ENCODE measurements around the gene PKHD1. TPM values are rescaled to one million over a fixed set of nuclear protein-coding genes. Genes with fewer than 3 reads are reported as not detected.

Gene PKHD1
- polyA plus RNA-seq, 2 donors: under 0.01 to 0.01 TPM

GRCh38 chr6:51651132-51651817 is 436.1 kb downstream of the PKHD1 start:
- H3K27ac ChIP-seq (ENCODE audit: low read depth in 2 of 2, low read length in 1 of 2): no peak overlapping the region
- WGBS, 2 donors: 78 to 84% methylated on average over 9 of the region's 9 CpGs
- H3K4me1 ChIP-seq (ENCODE audit: control insufficient read depth in 2 of 2, insufficient read depth in 2 of 2, low read length in 1 of 2): no peaks in the 10 kb centered on the region
- H3K9me3 ChIP-seq (ENCODE audit: control insufficient read depth in 2 of 2, insufficient read depth in 1 of 2, low read depth in 1 of 2, low read length in 1 of 2): no peaks in the 10 kb centered on the region
- H3K36me3 ChIP-seq (ENCODE audit: control insufficient read depth in 2 of 2, insufficient read depth in 2 of 2, low read length in 1 of 2): no peaks in the 10 kb centered on the region
- H3K27me3 ChIP-seq (ENCODE audit: control insufficient read depth in 1 of 2, insufficient read depth in 2 of 2, low read length in 2 of 2): peaks cover 0 to 2% of the 10 kb centered on the region in 2 donors
- H3K4me3 ChIP-seq (ENCODE audit: low read depth in 1 of 2, low read length in 2 of 2): no peak overlapping the region

GRCh38 chr6:51648774-51649173 is 438.6 kb downstream of the PKHD1 start:
- Histone ChIP-seq H3K27me3 (ENCODE audit: control insufficient read depth in 1 of 2, insufficient read depth in 2 of 2, low read length in 2 of 2) (peaks cover 0 to 2% of the 10 kb centered on the region in 2 donors), H3K27ac (ENCODE audit: low read depth in 2 of 2, low read length in 1 of 2) (no peak overlapping the region)

GRCh38 chr6:51648236-51648635 is 439.2 kb downstream of the PKHD1 start:
- no peaks in the 10 kb centered on the region for H3K36me3 ChIP-seq (ENCODE audit: control insufficient read depth in 2 of 2, insufficient read depth in 2 of 2, low read length in 1 of 2)
- no peaks in the 10 kb centered on the region for H3K9me3 ChIP-seq (ENCODE audit: control insufficient read depth in 2 of 2, insufficient read depth in 1 of 2, low read depth in 1 of 2, low read length in 1 of 2)
- peaks cover 0 to 1% of the 10 kb centered on the region in 2 donors for H3K27me3 ChIP-seq (ENCODE audit: control insufficient read depth in 1 of 2, insufficient read depth in 2 of 2, low read length in 2 of 2)
- no peak overlapping the region for H3K27ac ChIP-seq (ENCODE audit: low read depth in 2 of 2, low read length in 1 of 2)
- no peak overlapping the region for H3K4me3 ChIP-seq (ENCODE audit: low read depth in 1 of 2, low read length in 2 of 2)
- no peaks in the 10 kb centered on the region for H3K4me1 ChIP-seq (ENCODE audit: control insufficient read depth in 2 of 2, insufficient read depth in 2 of 2, low read length in 1 of 2)

More at GRCh38 chr6:51648774-51649173, 438.6 kb downstream of the PKHD1 start:
- no peak overlapping the region for H3K4me3 ChIP-seq (ENCODE audit: low read depth in 1 of 2, low read length in 2 of 2)
- H3K36me3 ChIP-seq (ENCODE audit: control insufficient read depth in 2 of 2, insufficient read depth in 2 of 2, low read length in 1 of 2): no peaks in the 10 kb centered on the region
- H3K4me1 ChIP-seq (ENCODE audit: control insufficient read depth in 2 of 2, insufficient read depth in 2 of 2, low read length in 1 of 2): no peaks in the 10 kb centered on the region
- no peaks in the 10 kb centered on the region for H3K9me3 ChIP-seq (ENCODE audit: control insufficient read depth in 2 of 2, insufficient read depth in 1 of 2, low read depth in 1 of 2, low read length in 1 of 2)

- 72 to 74% methylated on average over 2 of the region's 2 CpGs for WGBS, 2 donors
- no peak overlapping the region for H3K27ac ChIP-seq (ENCODE audit: low read depth in 2 of 2, low read length in 1 of 2)
- H3K36me3 ChIP-seq (ENCODE audit: control insufficient read depth in 2 of 2, insufficient read depth in 2 of 2, low read length in 1 of 2): no peaks in the 10 kb centered on the region
Observed at GRCh38 chr6:51644426-51644825, 443.0 kb downstream of the PKHD1 start.

GRCh38 chr6:51640021-51640420 is 447.4 kb downstream of the PKHD1 start:
- Histone ChIP-seq H3K9me3 (ENCODE audit: control insufficient read depth in 2 of 2, insufficient read depth in 1 of 2, low read depth in 1 of 2, low read length in 1 of 2) (no peaks in the 10 kb centered on the region), H3K36me3 (ENCODE audit: control insufficient read depth in 2 of 2, insufficient read depth in 2 of 2, low read length in 1 of 2) (no peaks in the 10 kb centered on the region), H3K4me1 (ENCODE audit: control insufficient read depth in 2 of 2, insufficient read depth in 2 of 2, low read length in 1 of 2) (no peaks in the 10 kb centered on the region), H3K27ac (ENCODE audit: low read depth in 2 of 2, low read length in 1 of 2) (no peak overlapping the region), H3K27me3 (ENCODE audit: control insufficient read depth in 1 of 2, insufficient read depth in 2 of 2, low read length in 2 of 2) (no peaks in the 10 kb centered on the region), H3K4me3 (ENCODE audit: low read depth in 1 of 2, low read length in 2 of 2) (no peak overlapping the region)
- WGBS, 2 donors: 79 to 82% methylated on average over 6 of the region's 6 CpGs

More at GRCh38 chr6:51644426-51644825, 443.0 kb downstream of the PKHD1 start:
- Histone ChIP-seq H3K9me3 (ENCODE audit: control insufficient read depth in 2 of 2, insufficient read depth in 1 of 2, low read depth in 1 of 2, low read length in 1 of 2) (no peaks in the 10 kb centered on the region), H3K27me3 (ENCODE audit: control insufficient read depth in 1 of 2, insufficient read depth in 2 of 2, low read length in 2 of 2) (no peaks in the 10 kb centered on the region), H3K4me3 (ENCODE audit: low read depth in 1 of 2, low read length in 2 of 2) (no peak overlapping the region), H3K4me1 (ENCODE audit: control insufficient read depth in 2 of 2, insufficient read depth in 2 of 2, low read length in 1 of 2) (no peaks in the 10 kb centered on the region)

GRCh38 chr6:51633424-51633823 is 454.0 kb downstream of the PKHD1 start:
- Histone ChIP-seq H3K36me3 (ENCODE audit: control insufficient read depth in 2 of 2, insufficient read depth in 2 of 2, low read length in 1 of 2) (no peaks in the 10 kb centered on the region), H3K9me3 (ENCODE audit: control insufficient read depth in 2 of 2, insufficient read depth in 1 of 2, low read depth in 1 of 2, low read length in 1 of 2) (no peaks in the 10 kb centered on the region), H3K27me3 (ENCODE audit: control insufficient read depth in 1 of 2, insufficient read depth in 2 of 2, low read length in 2 of 2) (no peaks in the 10 kb centered on the region), H3K27ac (ENCODE audit: low read depth in 2 of 2, low read length in 1 of 2) (no peak overlapping the region), H3K4me1 (ENCODE audit: control insufficient read depth in 2 of 2, insufficient read depth in 2 of 2, low read length in 1 of 2) (no peaks in the 10 kb centered on the region), H3K4me3 (ENCODE audit: low read depth in 1 of 2, low read length in 2 of 2) (no peak overlapping the region)
- whole genome bisulfite sequencing, 2 donors: 57 to 71% methylated on average over 1 of the region's 1 CpG

- H3K4me3 ChIP-seq (ENCODE audit: low read depth in 1 of 2, low read length in 2 of 2): no peak overlapping the region
- H3K27me3 ChIP-seq (ENCODE audit: control insufficient read depth in 1 of 2, insufficient read depth in 2 of 2, low read length in 2 of 2): no peaks in the 10 kb centered on the region
- no peaks in the 10 kb centered on the region for H3K36me3 ChIP-seq (ENCODE audit: control insufficient read depth in 2 of 2, insufficient read depth in 2 of 2, low read length in 1 of 2)
- no peaks in the 10 kb centered on the region for H3K9me3 ChIP-seq (ENCODE audit: control insufficient read depth in 2 of 2, insufficient read depth in 1 of 2, low read depth in 1 of 2, low read length in 1 of 2)
- H3K27ac ChIP-seq (ENCODE audit: low read depth in 2 of 2, low read length in 1 of 2): no peak overlapping the region
- no peaks in the 10 kb centered on the region for H3K4me1 ChIP-seq (ENCODE audit: control insufficient read depth in 2 of 2, insufficient read depth in 2 of 2, low read length in 1 of 2)
- WGBS, 2 donors: 79 to 86% methylated on average over 4 of the region's 4 CpGs
Observed at GRCh38 chr6:51630011-51630410, 457.4 kb downstream of the PKHD1 start.

GRCh38 chr6:51626391-51626790 is 461.0 kb downstream of the PKHD1 start:
- Histone ChIP-seq H3K27ac (ENCODE audit: low read depth in 2 of 2, low read length in 1 of 2) (no peak overlapping the region), H3K9me3 (ENCODE audit: control insufficient read depth in 2 of 2, insufficient read depth in 1 of 2, low read depth in 1 of 2, low read length in 1 of 2) (no peaks in the 10 kb centered on the region), H3K4me3 (ENCODE audit: low read depth in 1 of 2, low read length in 2 of 2) (no peak overlapping the region), H3K4me1 (ENCODE audit: control insufficient read depth in 2 of 2, insufficient read depth in 2 of 2, low read length in 1 of 2) (no peaks in the 10 kb centered on the region), H3K36me3 (ENCODE audit: control insufficient read depth in 2 of 2, insufficient read depth in 2 of 2, low read length in 1 of 2) (no peaks in the 10 kb centered on the region), H3K27me3 (ENCODE audit: control insufficient read depth in 1 of 2, insufficient read depth in 2 of 2, low read length in 2 of 2) (no peaks in the 10 kb centered on the region)
- WGBS, 2 donors: 24 to 47% methylated on average over 1 of the region's 1 CpG

GRCh38 chr6:51625566-51625965 is 461.8 kb downstream of the PKHD1 start:
- H3K4me1 ChIP-seq (ENCODE audit: control insufficient read depth in 2 of 2, insufficient read depth in 2 of 2, low read length in 1 of 2): no peaks in the 10 kb centered on the region
- no peak overlapping the region for H3K4me3 ChIP-seq (ENCODE audit: low read depth in 1 of 2, low read length in 2 of 2)
- H3K27ac ChIP-seq (ENCODE audit: low read depth in 2 of 2, low read length in 1 of 2): no peak overlapping the region
- H3K27me3 ChIP-seq (ENCODE audit: control insufficient read depth in 1 of 2, insufficient read depth in 2 of 2, low read length in 2 of 2): no peaks in the 10 kb centered on the region
- H3K9me3 ChIP-seq (ENCODE audit: control insufficient read depth in 2 of 2, insufficient read depth in 1 of 2, low read depth in 1 of 2, low read length in 1 of 2): no peaks in the 10 kb centered on the region
- WGBS, 2 donors: 94 to 95% methylated on average over 4 of the region's 4 CpGs
- no peaks in the 10 kb centered on the region for H3K36me3 ChIP-seq (ENCODE audit: control insufficient read depth in 2 of 2, insufficient read depth in 2 of 2, low read length in 1 of 2)

- Histone ChIP-seq H3K27me3 (ENCODE audit: control insufficient read depth in 1 of 2, insufficient read depth in 2 of 2, low read length in 2 of 2) (no peaks in the 10 kb centered on the region), H3K9me3 (ENCODE audit: control insufficient read depth in 2 of 2, insufficient read depth in 1 of 2, low read depth in 1 of 2, low read length in 1 of 2) (no peaks in the 10 kb centered on the region), H3K36me3 (ENCODE audit: control insufficient read depth in 2 of 2, insufficient read depth in 2 of 2, low read length in 1 of 2) (no peaks in the 10 kb centered on the region), H3K27ac (ENCODE audit: low read depth in 2 of 2, low read length in 1 of 2) (no peak overlapping the region), H3K4me3 (ENCODE audit: low read depth in 1 of 2, low read length in 2 of 2) (no peak overlapping the region), H3K4me1 (ENCODE audit: control insufficient read depth in 2 of 2, insufficient read depth in 2 of 2, low read length in 1 of 2) (peaks cover 0 to 3% of the 10 kb centered on the region in 2 donors)
- WGBS, 2 donors: 58 to 62% methylated on average over 1 of the region's 1 CpG
Observed at GRCh38 chr6:51620971-51621370, 466.4 kb downstream of the PKHD1 start.
